HUDEP-2 (cell line): ENCODE data around the gene HIVEP3.

Source experiments
- DNase-seq, 76 experiments: peaks; one replicate each; lab custom pipeline; 2025; ENCODE audit not compliant: unreplicated experiment in 76 of 76; lab: John Stamatoyannopoulos, UW

Gene HIVEP3

DNA sequence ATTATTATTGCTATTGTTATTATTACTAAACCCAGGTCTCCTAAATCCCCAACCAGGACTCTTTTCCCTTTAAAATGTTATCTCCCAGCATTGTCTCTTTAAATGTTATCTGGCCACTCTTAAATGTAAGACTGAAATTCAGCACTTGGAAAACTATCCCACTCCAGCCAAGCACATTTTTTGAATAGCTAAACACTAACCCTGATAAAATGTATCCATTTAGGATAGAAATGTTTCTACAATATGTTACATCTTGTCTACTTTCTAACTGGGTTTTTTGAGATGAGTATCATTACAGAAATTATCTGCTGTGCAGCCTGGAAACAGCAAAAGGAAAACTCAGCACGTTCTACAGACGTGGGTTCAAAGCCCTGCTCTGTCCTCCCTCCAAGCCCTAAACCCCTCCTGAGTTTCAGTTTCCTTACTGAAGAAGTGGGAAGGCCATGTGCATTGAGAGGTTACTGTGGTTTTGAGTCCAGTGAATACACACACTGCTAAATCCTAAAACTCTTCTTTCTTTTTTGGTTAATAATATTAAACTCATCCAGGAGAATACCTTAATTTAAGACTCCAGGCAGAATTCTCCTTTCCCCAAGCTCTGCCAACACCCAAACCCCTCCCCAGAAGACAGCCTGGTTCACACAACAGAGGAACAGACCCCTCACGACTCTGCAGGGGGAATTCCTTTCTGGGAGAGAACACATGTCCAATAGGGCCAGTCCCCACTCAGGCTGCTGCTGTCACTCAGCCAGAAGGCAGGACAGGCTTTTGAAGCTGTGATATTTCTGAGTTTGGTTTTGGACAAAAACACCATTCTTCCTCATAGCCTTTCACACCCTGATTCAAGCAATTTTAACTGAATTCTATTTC lies 41.9 kb downstream of the HIVEP3 start:
- no peak for DNase-seq

DNA sequence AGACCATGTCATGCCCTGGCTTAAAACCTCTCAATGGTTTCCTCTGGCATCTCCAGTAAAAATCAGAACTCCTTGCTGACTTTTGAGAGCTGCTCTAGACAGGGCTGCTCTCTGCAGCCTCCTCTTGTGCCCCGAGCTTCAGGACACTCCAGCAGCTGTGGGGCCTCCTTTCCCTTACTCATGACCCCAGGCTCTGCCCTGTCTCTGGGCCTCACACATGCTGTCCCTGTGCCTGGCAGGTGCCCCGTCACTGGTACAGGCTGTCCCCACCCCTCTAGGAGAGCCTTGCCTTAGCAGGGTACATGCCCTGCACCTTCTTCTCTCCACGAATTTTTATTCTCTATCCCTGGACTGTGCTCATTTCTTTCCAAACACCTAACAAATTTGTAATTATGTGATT lies 43.2 kb downstream of the HIVEP3 start:
- no peak for DNase-seq

DNA sequence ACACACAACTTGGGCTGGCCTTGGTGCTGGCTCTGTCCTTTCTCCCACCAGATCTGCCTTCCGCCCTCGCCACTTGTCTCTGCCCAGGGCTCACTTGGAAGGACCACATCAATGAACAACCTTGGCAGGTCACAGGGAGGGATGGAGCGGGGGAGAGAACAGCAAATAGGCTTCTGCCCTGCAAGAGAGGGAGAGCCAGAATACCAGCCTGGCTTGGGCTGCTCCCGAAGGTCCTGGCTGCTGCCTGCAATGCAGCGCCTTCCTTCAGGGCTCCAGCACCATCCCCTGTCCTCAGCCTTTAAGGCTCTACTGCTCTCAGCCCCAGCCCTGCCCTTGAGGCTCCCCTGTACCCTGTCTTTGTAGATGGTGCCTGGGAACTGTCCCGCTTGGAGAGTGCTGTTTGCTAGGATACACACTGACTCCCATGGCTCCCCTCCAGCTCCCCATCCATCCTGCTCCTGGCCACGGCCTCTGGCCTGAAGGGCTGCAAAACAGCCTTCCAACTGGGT lies 43.8 kb downstream of the HIVEP3 start:
- no peak for DNase-seq

DNA sequence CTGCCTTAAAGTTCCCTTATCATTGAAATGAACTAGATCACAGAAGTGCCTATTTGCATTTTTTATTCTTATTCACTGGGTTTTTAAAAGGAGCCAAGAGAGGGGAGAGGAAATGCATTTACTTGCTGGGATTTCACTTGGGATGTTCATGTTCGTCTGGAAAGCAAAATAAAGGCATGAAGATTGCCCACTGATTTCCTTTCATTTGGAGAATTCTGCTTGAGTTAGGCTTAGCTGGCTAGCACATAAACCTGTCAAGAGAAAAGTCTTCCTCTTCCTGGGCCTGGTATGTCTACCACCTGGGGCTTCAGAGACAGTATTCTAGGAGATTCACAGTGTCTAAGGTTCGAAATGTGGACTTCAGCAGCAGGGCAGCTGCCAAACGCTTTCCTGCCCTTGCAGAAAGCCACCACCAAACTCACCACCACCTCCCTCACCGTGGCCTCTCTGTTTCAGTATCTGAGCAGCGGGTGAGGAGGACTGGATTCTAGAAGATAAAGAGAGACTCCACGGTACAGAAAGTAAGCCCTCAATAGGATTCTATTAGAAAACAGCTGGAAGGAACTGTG lies 44.5 kb downstream of the HIVEP3 start:
- DNase-seq, result peak in 1 of 76 experiments; percentile 8

DNA sequence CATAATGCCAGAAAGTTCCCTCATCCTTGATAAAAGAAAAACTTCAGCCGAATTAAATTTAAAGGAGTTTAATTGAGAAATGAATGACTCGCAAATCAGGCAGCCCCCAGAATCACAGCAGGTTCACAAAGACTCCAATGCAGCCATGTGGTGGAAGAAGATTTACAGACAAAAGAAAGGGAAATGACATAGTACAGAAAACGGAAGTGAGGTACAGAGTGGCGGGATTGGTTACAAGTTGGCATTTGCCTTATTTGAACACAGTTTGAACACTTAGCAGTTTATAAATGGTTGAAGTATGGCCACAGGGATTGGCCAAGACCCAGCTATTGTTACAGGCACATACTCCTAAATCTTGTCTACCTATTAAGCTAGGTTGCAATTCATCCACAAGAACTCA lies 46.6 kb downstream of the HIVEP3 start:
- DNase-seq, result no peak

DNA sequence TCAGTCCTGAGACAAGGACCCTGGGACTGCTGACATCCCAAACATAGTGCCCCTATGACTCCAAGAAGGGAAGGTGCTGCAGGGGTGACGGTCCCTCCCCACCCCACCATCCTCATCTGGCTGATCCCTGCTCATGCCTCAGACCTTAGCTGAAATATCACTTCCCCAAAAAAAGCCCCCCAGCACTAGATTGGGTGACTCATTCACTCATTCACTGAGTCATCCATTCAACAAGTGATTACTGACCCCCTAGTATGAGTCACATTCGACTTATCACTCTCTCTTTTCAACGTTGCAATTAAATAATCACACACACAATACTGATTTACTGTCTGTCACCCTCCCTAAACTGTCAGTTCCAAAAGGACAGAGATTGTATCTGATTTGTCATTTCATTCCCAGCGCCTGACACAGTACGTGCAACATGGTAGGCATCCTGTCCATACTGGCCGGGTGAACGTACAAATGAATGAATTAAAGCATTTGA lies 48.6 kb downstream of the HIVEP3 start:
- no peak for DNase-seq

DNA sequence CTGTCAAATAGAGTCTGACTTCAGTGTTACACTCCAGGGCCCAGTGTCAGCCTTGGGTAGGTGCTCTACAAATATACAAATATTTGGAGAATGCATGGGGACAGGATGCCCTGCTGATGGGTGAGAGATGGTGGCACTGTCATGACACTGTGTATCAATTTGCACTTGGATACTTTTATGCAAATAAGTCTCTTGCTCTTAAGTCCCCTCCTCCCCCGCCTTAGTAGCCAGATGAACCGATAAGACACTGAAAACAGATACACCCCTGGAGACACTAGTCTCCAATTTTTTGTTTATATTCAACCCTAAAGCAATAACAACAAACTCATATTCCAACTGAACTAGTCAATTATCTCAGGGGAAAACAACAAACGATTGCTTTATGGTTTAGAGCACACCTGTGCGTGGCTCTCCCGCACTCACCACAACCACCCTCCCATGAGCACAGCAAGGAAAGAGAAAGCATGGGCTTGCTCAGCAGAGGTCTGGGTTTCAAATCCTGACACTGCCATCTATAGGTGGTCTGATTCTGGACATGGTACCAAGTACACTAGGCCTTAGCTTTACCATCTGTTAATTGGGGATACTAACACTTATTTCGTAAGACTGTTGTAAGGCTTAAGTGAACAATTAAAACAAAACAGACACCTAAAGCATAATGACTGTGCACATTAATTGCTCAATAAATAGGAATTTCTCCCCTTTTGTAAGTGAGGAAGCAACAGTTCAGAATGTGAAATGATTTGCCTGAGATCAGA lies 50.3 kb downstream of the HIVEP3 start:
- no peak for DNase-seq

DNA sequence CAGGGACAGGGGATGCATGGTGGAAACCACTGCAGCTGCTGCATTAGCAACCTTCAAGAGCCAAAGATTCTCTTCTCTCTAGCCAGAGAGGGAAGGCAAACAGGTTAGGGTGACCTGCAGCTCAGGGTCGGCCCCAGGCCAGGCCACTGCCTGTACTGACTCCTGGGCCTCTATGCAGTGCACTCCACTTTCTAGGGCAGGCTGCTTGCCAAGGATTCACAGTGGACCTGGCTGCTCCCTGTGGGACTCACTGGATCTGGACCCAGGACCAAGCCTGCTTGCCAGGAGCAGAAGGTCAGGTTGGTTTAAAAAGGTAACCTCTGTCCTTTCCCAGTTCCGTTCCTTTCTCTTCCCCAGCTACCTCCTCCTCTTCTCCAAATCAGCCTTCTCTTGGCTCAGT lies 52.4 kb downstream of the HIVEP3 start:
- no peak for DNase-seq

DNA sequence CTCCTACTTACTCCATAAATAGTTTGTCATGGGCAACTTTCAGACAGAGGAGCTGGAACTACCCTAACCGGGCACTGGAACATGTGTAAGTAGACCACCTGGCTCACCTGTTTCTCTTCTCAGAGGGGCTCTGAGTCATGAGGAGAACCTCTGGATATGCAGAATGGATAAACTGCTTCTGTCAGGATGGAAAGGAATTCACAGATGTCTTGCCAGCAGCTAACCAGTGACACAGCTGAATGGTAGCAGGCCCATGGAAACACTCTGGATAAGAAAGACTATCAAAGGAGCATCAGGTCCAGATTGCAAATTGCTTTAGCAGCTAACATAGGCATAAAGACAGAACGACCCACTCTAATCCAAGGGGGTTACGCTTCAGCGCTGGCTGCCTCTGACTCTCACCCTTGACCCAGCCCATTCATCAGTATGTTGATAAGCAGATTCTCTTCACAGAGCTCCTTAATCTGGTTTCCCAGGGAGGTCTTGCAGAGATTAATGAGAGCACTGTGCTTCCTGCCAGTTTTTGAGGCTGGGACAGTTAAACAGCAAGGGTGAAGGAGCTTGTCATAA lies 54.2 kb downstream of the HIVEP3 start:
- DNase-seq, result no peak

DNA sequence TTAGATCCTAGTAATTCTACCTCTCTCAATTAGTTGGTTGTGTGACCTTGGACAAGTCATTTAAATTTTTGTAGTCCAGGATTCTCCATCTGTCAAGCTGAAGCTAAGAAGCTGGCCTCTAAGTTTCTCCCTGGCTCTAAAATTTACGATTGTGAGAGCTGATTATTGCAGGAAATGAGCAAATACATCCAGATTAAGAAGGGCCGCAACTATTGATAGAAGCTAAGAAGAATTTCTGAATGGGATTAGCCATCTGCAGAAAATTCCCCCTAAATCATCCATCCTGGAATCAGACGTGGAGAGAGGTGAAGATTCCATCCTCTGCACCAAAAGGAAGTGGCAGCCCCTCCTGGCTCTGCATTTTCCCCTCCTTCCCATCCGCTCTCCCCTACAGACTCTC lies 55.0 kb downstream of the HIVEP3 start:
- no peak for DNase-seq

DNA sequence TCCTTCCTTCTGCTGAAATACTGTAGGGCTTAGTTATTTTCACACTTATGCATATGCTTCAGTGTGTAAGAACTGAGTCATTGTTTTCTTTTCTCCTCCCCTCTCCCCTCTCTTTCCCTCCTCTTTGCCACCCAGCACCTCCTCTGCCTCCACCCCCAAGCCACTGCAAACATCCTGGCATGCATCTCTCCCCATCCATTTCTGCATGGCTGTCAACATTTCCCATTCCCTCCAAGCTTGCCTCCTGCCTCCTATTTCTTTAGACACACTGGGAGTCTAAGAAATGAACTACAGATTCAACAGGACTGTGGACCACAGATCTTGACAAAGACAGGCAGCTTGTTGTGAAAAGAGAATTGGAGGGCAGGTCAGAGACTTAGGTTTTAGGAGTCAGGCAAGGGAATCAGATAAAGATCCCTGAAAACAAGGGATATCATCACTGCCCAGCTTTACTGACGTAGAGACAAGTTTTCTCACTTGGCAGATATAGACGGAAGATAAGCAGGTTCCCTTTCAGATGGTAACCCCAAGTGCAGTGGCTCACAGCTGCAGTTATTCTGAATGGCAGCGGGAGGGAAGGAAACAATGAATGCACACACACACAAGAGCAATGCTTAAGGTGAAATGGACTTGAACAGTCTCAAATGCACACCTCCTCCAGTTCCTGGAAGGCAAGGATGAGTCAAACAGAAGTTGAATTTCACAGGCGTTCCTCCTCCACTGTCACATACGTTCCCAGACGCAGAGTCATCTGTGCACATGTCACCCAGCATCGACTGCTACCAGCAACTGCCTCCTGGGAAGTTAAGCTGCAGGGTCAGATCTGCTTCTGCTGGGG lies 56.1 kb downstream of the HIVEP3 start:
- DNase-seq, result peak in 1 of 76 experiments; percentile 2

DNA sequence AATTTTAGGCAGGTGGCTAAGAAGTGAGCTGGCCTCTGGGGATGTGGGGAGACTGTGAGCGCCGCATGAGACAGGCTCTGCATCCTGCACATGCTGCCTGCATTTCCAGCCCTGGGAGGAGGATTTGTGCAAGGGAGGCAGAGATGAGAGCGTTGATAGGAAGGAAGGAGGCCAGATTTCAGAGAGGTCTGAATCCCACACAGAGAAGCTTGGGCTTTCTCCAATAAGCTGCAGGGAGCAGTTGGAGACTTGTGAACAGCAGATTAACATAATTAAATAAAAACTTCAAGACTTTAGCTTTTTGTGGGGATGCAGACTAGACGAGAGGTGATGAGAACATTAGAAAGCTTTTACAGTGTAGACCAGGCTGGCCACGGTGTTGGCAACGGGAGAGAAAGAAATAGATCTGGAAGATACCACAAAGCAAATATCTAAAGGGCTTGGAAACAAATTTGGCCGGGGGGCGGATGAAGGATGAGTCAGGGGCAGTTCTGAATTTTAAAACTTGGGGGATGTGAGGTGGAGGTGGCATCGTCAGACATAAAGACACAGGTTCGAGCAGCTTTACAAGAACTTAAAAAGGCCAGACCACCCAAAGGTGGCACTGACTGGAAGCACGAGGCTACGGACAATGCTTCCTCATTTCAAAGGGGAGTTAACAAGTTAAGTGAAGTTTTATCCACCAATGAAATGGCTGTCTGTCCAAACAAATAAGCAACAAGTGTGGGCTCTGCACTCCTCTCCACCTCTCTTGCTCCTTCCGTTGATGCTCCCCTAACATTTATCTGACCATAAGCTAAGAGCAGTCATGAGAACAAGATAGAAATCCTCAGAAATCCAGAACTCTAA lies 57.0 kb downstream of the HIVEP3 start:
- no peak for DNase-seq

DNA sequence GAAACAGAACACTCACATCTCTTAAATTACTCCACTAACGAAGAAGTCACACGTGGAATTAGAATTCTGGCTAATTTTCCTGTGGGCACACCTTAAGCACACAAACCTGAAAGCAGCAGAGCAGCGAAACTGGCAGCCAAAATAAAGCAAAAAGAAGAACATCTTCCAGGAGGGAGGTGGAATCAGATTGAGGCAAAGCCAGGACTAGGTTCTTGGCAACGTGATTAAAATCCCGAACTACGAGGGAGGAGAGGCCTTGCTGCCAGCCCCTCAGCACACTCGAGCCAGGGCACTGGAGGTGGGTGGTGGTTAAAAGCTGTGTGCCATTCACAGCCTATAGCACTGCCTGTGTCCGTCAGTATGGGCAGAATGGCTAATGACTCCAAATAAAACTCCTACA lies 58.0 kb downstream of the HIVEP3 start:
- DNase-seq, result no peak

DNA sequence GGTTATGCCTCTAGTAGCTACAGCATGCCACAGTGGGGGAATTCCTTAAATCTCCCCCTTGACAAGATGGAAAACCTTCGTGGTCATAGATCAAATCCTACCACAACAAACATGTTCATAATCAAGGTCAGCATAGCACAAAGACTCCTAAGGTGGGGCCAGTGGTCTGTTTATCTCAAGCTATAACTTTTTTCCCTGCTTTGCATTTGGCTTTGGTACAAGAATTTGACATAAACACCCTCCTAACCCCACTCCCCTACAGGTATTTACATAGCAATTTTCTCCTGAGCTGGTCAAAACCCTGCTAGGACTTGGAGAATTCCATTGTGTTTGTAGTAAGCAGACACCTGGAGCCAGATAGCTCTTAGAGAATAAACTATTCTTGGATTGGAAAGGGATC lies 58.5 kb downstream of the HIVEP3 start:
- DNase-seq, result no peak

DNA sequence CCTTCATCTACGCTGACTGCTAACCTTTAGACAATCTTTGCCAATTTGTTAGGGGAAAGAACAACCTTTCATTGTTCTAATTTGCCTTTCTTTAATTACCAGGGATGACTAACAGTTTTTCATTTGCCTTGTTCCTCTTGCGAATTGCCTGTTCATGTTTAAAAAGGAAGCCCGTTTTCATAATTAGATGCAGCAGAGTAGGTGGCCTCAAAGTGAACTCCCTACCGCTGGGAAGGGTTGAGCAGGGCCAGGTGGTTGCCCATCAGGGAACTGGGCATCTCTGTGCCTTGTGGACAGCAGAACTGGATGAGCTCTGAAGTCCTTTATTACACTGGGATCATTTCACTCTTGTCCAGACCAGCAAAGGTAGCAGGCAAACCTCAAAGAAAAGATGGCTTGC lies 59.0 kb downstream of the HIVEP3 start:
- no peak for DNase-seq

DNA sequence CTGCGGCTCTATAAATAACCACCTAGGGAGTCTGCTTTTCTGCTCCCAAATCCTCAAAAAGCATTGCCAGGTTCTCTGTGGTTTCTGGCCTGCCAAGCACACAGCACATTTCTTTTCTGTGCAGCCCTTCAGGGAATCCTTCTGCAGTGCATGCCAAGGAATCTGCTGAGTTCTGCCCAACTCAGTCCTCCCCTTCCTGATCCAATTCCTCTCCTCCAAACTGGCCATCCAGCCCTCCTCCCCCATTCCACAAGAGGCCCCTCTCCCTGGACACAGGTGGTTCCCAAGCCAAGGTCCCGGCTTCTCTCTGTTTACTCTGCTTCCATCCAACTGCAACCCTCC lies 61.8 kb downstream of the HIVEP3 start:
- DNase-seq, result no peak

DNA sequence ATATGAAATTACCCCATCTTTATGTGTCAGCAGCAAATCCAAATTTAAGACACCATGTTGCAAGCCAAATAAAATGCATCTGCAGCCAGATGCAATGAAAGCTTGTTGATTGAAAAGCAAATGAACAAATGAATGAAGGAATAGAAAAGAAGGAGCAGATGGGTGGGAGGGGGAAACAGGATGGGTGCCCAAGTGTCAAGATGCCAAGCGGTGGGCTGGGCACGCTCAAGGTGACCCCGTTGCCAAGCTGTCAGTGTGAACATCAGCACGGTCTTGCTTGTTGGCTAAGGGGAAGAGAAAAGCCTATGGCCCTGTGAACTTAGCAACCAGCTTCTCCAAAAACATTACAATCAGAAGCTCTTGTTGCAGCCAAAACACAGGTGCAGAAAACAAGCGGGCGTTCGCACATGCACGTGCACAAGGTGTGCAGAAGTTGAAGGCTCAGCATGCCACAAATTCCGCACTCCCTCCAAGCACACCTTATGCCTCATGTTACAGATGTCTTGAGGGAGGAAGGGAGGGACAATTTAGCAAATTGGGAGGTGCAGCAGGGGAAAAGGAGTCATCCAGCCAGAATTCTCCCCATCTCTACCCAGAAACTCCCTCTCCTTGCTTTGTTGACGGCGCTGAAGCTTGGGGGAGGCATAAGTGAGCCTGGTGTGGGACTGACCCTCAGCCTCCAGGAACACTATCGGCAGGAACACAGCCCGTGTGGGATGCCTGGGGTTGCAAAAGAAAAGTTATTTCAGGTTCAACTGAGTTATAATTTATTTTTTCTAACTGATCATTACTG lies 62.4 kb downstream of the HIVEP3 start:
- no peak for DNase-seq

DNA sequence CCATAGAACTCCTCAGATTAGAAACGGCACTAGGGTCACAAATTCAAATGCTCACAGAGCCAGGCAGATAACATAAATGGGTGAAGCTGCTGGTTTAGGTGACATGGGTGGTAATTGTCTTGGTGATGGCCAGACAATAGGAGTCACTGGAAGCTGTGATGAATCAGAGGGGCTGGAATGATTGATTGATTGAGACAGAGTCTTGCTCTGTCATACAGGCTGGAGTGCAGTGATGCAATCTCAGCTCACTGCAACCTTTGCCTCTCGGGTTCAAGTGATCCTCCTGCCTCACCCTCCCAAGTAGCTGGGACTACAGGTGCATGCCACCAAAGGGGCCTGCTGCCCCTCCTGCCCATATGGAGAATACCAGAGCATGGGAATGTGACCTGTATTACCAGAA lies 63.0 kb downstream of the HIVEP3 start:
- no peak for DNase-seq

DNA sequence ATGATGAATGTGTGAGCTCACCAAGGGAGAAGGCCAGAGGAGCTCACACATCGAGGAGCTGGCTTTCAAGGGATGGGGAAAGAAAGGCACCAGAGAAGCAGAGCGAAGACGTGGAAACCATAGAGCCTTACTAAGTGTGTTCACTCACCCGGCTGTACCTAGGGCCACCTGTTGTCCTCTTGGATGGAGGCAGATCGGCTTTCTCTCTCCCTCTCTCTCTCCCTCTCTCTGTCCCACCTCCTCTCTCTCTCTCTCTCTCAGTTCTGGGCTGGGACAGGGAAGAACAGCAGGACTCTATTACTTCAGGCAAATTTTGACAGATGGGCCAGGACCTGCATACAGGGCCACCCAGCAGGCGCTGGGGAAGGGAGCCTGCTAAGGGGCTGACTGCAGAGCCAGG lies 64.8 kb downstream of the HIVEP3 start:
- DNase-seq, result no peak
